ENCODE data around the gene RDH5. TPM values are rescaled to one million over a fixed set of nuclear protein-coding genes. Genes with fewer than 3 reads are reported as not detected.

RDH5 gene
- total RNA-seq, 3 donors from 2014 or later (not counting 1 experiment from before 2014, with no cell fraction given) = 9.6 to 19.0 (median 10.1) TPM

- peak overlapping the region in 1 of 2 donors; percentile 18 for H3K27ac Mint-ChIP-seq
- peaks cover 33% of the 10 kb centered on the region for H3K36me3 ChIP-seq (ENCODE audit: control insufficient read depth, insufficient read depth, low read length)
- no peak for ATAC-seq
These were observed 1.5 kb downstream of the RDH5 start for GRCh38 chr12:55721601-55722213.

GRCh38 chr12:55722948-55723347, 2.8 kb downstream of the RDH5 start:
- Histone ChIP-seq H3K9me3 (ENCODE audit: control insufficient read depth, insufficient read depth, low read length) (no peaks in the 10 kb centered on the region), H3K4me3 (ENCODE audit: low read length) (no peak overlapping the region), H3K36me3 (ENCODE audit: control insufficient read depth, insufficient read depth, low read length) (peaks cover 37% of the 10 kb centered on the region), H3K4me1 (ENCODE audit: control insufficient read depth, insufficient read depth, low read length) (peaks cover 45% of the 10 kb centered on the region), H3K27me3 (ENCODE audit: control insufficient read depth, insufficient read depth, low read length) (no peaks in the 10 kb centered on the region), H3K27ac (ENCODE audit: low read length) (no peak overlapping the region)
- intact Hi-C loops (cut with micrococcal nuclease) = no loop called here
- 92% methylated on average over 8 of the region's 8 CpGs for WGBS (ENCODE audit: insufficient coverage)
- ATAC-seq = no peak
- no peak for TF ChIP-seq CTCF (IDR thresholded peaks at IDR 0.05)
- H3K27ac Mint-ChIP-seq = no peak overlapping the region
- DNase-seq = no peak
- no peak overlapping the region for H3K4me3 Mint-ChIP-seq
- H3K27me3 Mint-ChIP-seq (ENCODE audit: low read depth in 2 of 2) = no peaks in the 10 kb centered on the region
- peaks cover 33 to 41% of the 10 kb centered on the region in 2 donors for H3K4me1 Mint-ChIP-seq
- peaks cover 10% of the 10 kb centered on the region for H3K36me3 Mint-ChIP-seq
- no peaks in the 10 kb centered on the region for H3K9me3 Mint-ChIP-seq

More at GRCh38 chr12:55721601-55722213, 1.5 kb downstream of the RDH5 start:
- H3K27me3 ChIP-seq (ENCODE audit: control insufficient read depth, insufficient read depth, low read length) = no peaks in the 10 kb centered on the region
- H3K4me3 ChIP-seq (ENCODE audit: low read length) = no peak overlapping the region
- H3K9me3 Mint-ChIP-seq = no peaks in the 10 kb centered on the region
- H3K36me3 Mint-ChIP-seq = peaks cover 10% of the 10 kb centered on the region
- no peaks in the 10 kb centered on the region for H3K27me3 Mint-ChIP-seq (ENCODE audit: low read depth in 2 of 2)
- no peak for TF ChIP-seq CTCF (IDR thresholded peaks at IDR 0.05)
- intact Hi-C loops (cut with micrococcal nuclease) = no loop called here
- DNase-seq = no peak
- WGBS (ENCODE audit: insufficient coverage) = 85% methylated on average over 13 of the region's 14 CpGs
- peaks cover 44% of the 10 kb centered on the region for H3K4me1 ChIP-seq (ENCODE audit: control insufficient read depth, insufficient read depth, low read length)
- no peak overlapping the region for H3K4me3 Mint-ChIP-seq
- no peak overlapping the region for H3K27ac ChIP-seq (ENCODE audit: low read length)
- no peaks in the 10 kb centered on the region for H3K9me3 ChIP-seq (ENCODE audit: control insufficient read depth, insufficient read depth, low read length)
- H3K4me1 Mint-ChIP-seq = peaks cover 22 to 38% of the 10 kb centered on the region in 2 donors

GRCh38 chr12:55723516-55724225, 3.5 kb downstream of the RDH5 start:
- Histone ChIP-seq H3K36me3 (ENCODE audit: control insufficient read depth, insufficient read depth, low read length) (peaks cover 37% of the 10 kb centered on the region), H3K27ac (ENCODE audit: low read length) (no peak overlapping the region), H3K9me3 (ENCODE audit: control insufficient read depth, insufficient read depth, low read length) (no peaks in the 10 kb centered on the region), H3K4me1 (ENCODE audit: control insufficient read depth, insufficient read depth, low read length) (peaks cover 47% of the 10 kb centered on the region), H3K27me3 (ENCODE audit: control insufficient read depth, insufficient read depth, low read length) (no peaks in the 10 kb centered on the region), H3K4me3 (ENCODE audit: low read length) (no peak overlapping the region)
- Mint-ChIP-seq H3K27me3 (ENCODE audit: low read depth in 2 of 2) (no peaks in the 10 kb centered on the region), H3K27ac (peak overlapping the region in 1 of 2 donors; percentile 52), H3K36me3 (peaks cover 10% of the 10 kb centered on the region), H3K4me1 (peaks cover 33 to 37% of the 10 kb centered on the region in 2 donors), H3K4me3 (no peak overlapping the region), H3K9me3 (no peaks in the 10 kb centered on the region)
- DNase-seq = no peak
- 92% methylated on average over 10 of the region's 10 CpGs for WGBS (ENCODE audit: insufficient coverage)
- intact Hi-C loops (cut with micrococcal nuclease) = loop anchor here (1.0 kb wide), 1 partner anchor 15 kb away; no protein-coding TSS in a partner anchor
- ATAC-seq = no peak
- no peak for TF ChIP-seq CTCF (IDR thresholded peaks at IDR 0.05)
